Measurements from ENCODE around the gene FLNC.

GRCh38 chr7:128812514-128813168, 17.6 kb upstream of the FLNC start:
- TF ChIP-seq EZH2 (IDR thresholded peaks at IDR 0.05; ENCODE audit: borderline replicate concordance, low read depth, low read length, severe bottlenecking) (no peak), CTCF (IDR thresholded peaks at IDR 0.05; ENCODE audit: extremely low read depth in 1 of 2, insufficient read depth in 1 of 2, low read depth in 1 of 2, low read length in 2 of 2) (no peak), POLR2A (IDR thresholded peaks at IDR 0.05; ENCODE audit: low read depth, low read length) (no peak), POLR2AphosphoS5 (IDR thresholded peaks at IDR 0.05; ENCODE audit: insufficient read depth, low read depth, low read length) (no peak), MAX (IDR thresholded peaks at IDR 0.05; ENCODE audit: insufficient read depth, insufficient read length) (no peak), FOS (IDR thresholded peaks at IDR 0.05; ENCODE audit: borderline replicate concordance, insufficient read depth, low read length) (no peak)

All from endothelial cell of umbilical vein (primary cell).